GM18868 (cell line): Measurements from ENCODE around the gene CLK3.
"Not testable (repeated sequence)": the region's sequence is repeated elsewhere in the genome, so short reads cannot be mapped to it uniquely, and the experiment has no call there.

Experiments
- ATAC-seq: cut with Tn5 transposase; IDR thresholded peaks from one replicate; pipeline ENCODE4 v1.9.1; 2021; ENCODE audit warnings: mild to moderate bottlenecking, moderate library complexity; ENCODE audit not compliant: unreplicated experiment

The CLK3 gene

GRCh38 chr15:74615508-74616365 lies at the start of gene CLK3:
CLK3 (plus strand) TSS chr15:74615836; CDS start chr15:74619197, 3,361 bp downstream.
- ATAC-seq = peak; percentile 76

GRCh38 chr15:74568594-74568993 lies 47.0 kb upstream of the CLK3 start:
- ATAC-seq = no peak

GRCh38 chr15:74569731-74570070 lies 45.9 kb upstream of the CLK3 start:
- ATAC-seq = no peak

GRCh38 chr15:74571191-74571590 lies 44.4 kb upstream of the CLK3 start:
- no peak for ATAC-seq

GRCh38 chr15:74573987-74574386 lies 41.6 kb upstream of the CLK3 start:
- ATAC-seq = no peak

- ATAC-seq = no peak
These were observed 37.1 kb upstream of the CLK3 start for GRCh38 chr15:74578496-74578994.

GRCh38 chr15:74579001-74579400 lies 36.6 kb upstream of the CLK3 start:
- ATAC-seq = no peak

GRCh38 chr15:74580538-74581350 lies 34.9 kb upstream of the CLK3 start:
- ATAC-seq = no peak

- ATAC-seq = no peak
These were observed 31.4 kb upstream of the CLK3 start for GRCh38 chr15:74584204-74584603.

GRCh38 chr15:74584779-74585178 lies 30.9 kb upstream of the CLK3 start:
- ATAC-seq = no peak

GRCh38 chr15:74585191-74585590 lies 30.4 kb upstream of the CLK3 start:
- ATAC-seq = no peak

GRCh38 chr15:74585857-74586256 lies 29.8 kb upstream of the CLK3 start:
- ATAC-seq = no peak

- ATAC-seq = no peak
These were observed 25.8 kb upstream of the CLK3 start for GRCh38 chr15:74589826-74590225.

- no peak for ATAC-seq
These were observed 23.4 kb upstream of the CLK3 start for GRCh38 chr15:74592222-74592621.

GRCh38 chr15:74593122-74593521 lies 22.5 kb upstream of the CLK3 start:
- ATAC-seq = no peak

GRCh38 chr15:74594455-74594854 lies 21.2 kb upstream of the CLK3 start:
- ATAC-seq = no peak

- ATAC-seq = no peak
These were observed 20.4 kb upstream of the CLK3 start for GRCh38 chr15:74595271-74595670.

GRCh38 chr15:74596736-74597135 lies 18.9 kb upstream of the CLK3 start:
- not testable (repeated sequence) for ATAC-seq

GRCh38 chr15:74597146-74597705 lies 18.4 kb upstream of the CLK3 start:
- not testable (repeated sequence) for ATAC-seq

GRCh38 chr15:74598126-74598842 lies 17.4 kb upstream of the CLK3 start:
- ATAC-seq = peak; percentile 81

- ATAC-seq = no peak
These were observed 16.5 kb upstream of the CLK3 start for GRCh38 chr15:74599156-74599555.
